Vagina (tissue), 2 donors: Measurements from ENCODE around the gene MIXL1.

ENCODE experiments used
- CTCF ChIP-seq, 3 experiments: fragments of 450-650 bp in 2 of 3; fragments of 200-600 bp in 1 of 3; sonication (generic) in 1 of 3; IDR thresholded peaks; one replicate each; pipeline ENCODE4 v1.5.1; 2017 to 2019; ENCODE audit warnings: antibody characterized with exemption in 3 of 3, mild to moderate bottlenecking in 2 of 3, moderate library complexity in 2 of 3
- POLR2A ChIP-seq, 2 donors: fragments of 450-650 bp; IDR thresholded peaks; one replicate each; pipeline ENCODE4 v1.6.1; 2017; ENCODE audit warnings: antibody characterized with exemption in 2 of 2, mild to moderate bottlenecking in 2 of 2, moderate library complexity in 2 of 2
- POLR2AphosphoS5 ChIP-seq, 2 donors: sonication (generic); formaldehyde crosslinking; IDR thresholded peaks; one replicate each; pipeline ENCODE4 v1.9.0; 2017; ENCODE audit warnings: antibody characterized with exemption in 2 of 2, mild to moderate bottlenecking in 2 of 2, low read depth in 1 of 2; ENCODE audit not compliant: insufficient read depth in 1 of 2

GRCh38 chr1:226209307-226210059 lies 14.0 kb upstream of the MIXL1 start:
- TF ChIP-seq CTCF (IDR thresholded peaks at IDR 0.05) (no peak), POLR2AphosphoS5 (IDR thresholded peaks at IDR 0.05; ENCODE audit: insufficient read depth in 1 of 2, low read depth in 1 of 2) (no peak), POLR2A (IDR thresholded peaks at IDR 0.05) (no peak)
